Ishikawa (cell line): Measurements from ENCODE around the gene MAN2B1.

Experiments
- CEBPB ChIP-seq: IDR thresholded peaks from 2 replicates; pipeline ENCODE4 v1.6.1; 2012
- CREB1 ChIP-seq: IDR thresholded peaks from 2 replicates; pipeline ENCODE4 v1.6.1; 2012; ENCODE audit warnings: low read depth
- EGR1 ChIP-seq: IDR thresholded peaks from 2 replicates; pipeline ENCODE4 v1.6.1; 2012
- EP300 ChIP-seq: IDR thresholded peaks from 2 replicates; pipeline ENCODE4 v1.6.1; 2012; ENCODE audit warnings: borderline replicate concordance
- FOXM1 ChIP-seq: IDR thresholded peaks from 2 replicates; pipeline ENCODE4 v1.6.1; 2012; ENCODE audit warnings: low read depth, borderline replicate concordance
- MAX ChIP-seq: IDR thresholded peaks from 2 replicates; pipeline ENCODE4 v1.6.1; 2012
- NFIC ChIP-seq: IDR thresholded peaks from 2 replicates; pipeline ENCODE4 v1.6.1; 2012
- RAD21 ChIP-seq: IDR thresholded peaks from 2 replicates; pipeline ENCODE4 v1.6.1; 2012; ENCODE audit warnings: low read depth
- REST ChIP-seq: IDR thresholded peaks from 2 replicates; pipeline ENCODE4 v1.6.1; 2012; ENCODE audit warnings: low read depth, mild to moderate bottlenecking
- TAF1 ChIP-seq: IDR thresholded peaks from 2 replicates; pipeline ENCODE4 v1.6.1; 2012; ENCODE audit warnings: low read depth, mild to moderate bottlenecking
- TCF12 ChIP-seq: IDR thresholded peaks from 2 replicates; pipeline ENCODE4 v1.6.1; 2012; ENCODE audit warnings: low read depth
- TEAD4 ChIP-seq: IDR thresholded peaks from 2 replicates; pipeline ENCODE4 v1.6.1; 2012
- USF1 ChIP-seq: IDR thresholded peaks from 2 replicates; pipeline ENCODE4 v1.6.1; 2012
- YY1 ChIP-seq: IDR thresholded peaks from 2 replicates; pipeline ENCODE4 v1.6.1; 2012; ENCODE audit warnings: low read depth
- ZBTB7A ChIP-seq: IDR thresholded peaks from 2 replicates; pipeline ENCODE4 v1.6.1; 2012; ENCODE audit warnings: low read depth

The MAN2B1 gene

DNA sequence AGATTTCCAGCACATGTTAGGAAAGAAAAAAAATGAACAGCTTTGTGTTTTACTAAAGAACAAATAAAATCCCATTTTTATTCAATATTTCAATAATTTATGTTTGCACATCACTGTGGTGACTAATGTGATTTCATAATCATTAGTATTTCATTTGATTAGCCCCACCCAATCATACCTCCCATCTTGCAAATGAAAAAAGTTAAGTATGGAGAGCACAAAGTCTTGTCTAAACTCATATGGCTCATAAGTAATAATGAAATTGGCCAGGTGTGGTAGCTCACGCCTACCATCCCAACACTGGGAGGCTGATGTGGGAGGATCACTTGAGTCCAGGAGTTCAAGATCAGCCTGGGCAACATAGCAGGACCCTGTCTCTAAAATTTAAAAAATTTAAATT is 59.7 kb downstream of the MAN2B1 start:
- no peak for TF ChIP-seq TAF1
- TF ChIP-seq ZBTB7A: no peak
- TF ChIP-seq YY1: no peak
- TF ChIP-seq RAD21: no peak
- TF ChIP-seq CEBPB: no peak

DNA sequence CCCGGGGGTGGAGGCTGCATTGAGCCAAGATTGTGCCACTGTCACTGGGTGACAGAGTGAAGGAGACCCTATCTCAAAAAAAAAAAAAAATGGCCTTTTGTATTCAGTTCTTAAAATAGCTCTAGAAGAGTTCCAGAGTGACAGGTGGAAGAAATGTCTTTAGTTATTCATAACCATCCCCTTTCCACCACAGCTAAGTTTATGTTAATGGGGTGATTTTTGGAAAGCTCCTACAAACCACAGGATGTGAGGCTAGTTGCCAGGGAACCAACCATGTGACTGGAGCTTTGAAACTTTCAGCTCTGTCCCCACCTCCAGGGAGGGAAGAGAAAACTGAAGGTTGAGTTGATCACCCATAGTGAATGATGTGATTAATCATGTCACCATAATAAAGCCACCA is 62.8 kb downstream of the MAN2B1 start:
- no peak for TF ChIP-seq RAD21
- no peak for TF ChIP-seq CEBPB
- TF ChIP-seq TAF1: no peak
- no peak for TF ChIP-seq REST
- TF ChIP-seq EGR1: no peak
- no peak for TF ChIP-seq FOXM1
- TF ChIP-seq USF1: no peak
- TF ChIP-seq YY1: no peak
- no peak for TF ChIP-seq MAX
- TF ChIP-seq EP300: no peak
- TF ChIP-seq ZBTB7A: no peak
- TF ChIP-seq TCF12: no peak
- TF ChIP-seq NFIC: no peak

GRCh38 chr19:12597594-12597993 is 68.9 kb downstream of the MAN2B1 start:
- TF ChIP-seq YY1 (no peak), NFIC (no peak), TAF1 (no peak), RAD21 (no peak), FOXM1 (no peak), TEAD4 (no peak), TCF12 (no peak), CEBPB (no peak), EGR1 (no peak), EP300 (no peak), CREB1 (no peak), REST (no peak), MAX (no peak)

DNA sequence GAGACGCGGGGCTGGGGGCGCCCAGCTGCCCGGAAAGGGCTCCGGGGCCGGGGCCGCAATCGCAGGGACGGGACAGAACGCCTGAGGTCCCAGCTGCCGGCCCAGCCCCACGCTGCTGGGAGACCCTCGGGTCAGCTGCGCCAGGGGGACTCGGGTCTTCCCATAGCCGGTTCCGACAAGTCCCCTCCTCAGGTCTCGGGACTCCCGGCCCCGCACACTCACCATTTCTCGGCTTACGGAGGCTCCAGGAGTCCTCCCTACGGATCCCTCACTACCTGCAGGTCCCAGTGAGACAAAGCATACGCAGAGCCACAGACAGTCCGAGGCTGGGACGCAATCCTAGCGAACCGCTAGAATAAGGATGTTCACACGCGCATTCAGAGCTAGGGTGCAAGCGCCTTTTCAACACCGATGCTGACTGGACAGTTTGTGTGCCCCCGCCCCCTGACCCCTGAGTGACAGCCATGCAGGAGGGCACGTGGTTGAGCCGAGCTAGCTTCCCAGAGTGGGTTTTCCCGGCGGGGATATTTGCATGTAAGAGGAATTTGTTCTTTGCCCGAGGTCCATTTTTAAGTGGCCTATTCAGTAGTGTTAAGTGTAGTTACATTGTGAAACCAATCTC is 69.5 kb downstream of the MAN2B1 start:
- no peak for TF ChIP-seq FOXM1
- no peak for TF ChIP-seq EP300
- no peak for TF ChIP-seq ZBTB7A
- TF ChIP-seq USF1: no peak
- TF ChIP-seq CEBPB: no peak
- no peak for TF ChIP-seq CREB1
- no peak for TF ChIP-seq YY1
- no peak for TF ChIP-seq RAD21
- no peak for TF ChIP-seq MAX
- no peak for TF ChIP-seq REST
- no peak for TF ChIP-seq TCF12
- TF ChIP-seq EGR1: no peak
- no peak for TF ChIP-seq TAF1
- no peak for TF ChIP-seq NFIC
- no peak for TF ChIP-seq TEAD4
